Measurements from ENCODE around the gene ISOC1.

Gene ISOC1

GRCh38 chr5:129141078-129141477 lies 46.5 kb downstream of the ISOC1 start:
- H3K4me2 ChIP-seq (ENCODE audit: low read length) = no peak overlapping the region
- no peaks in the 10 kb centered on the region for H3K79me1 ChIP-seq (ENCODE audit: low read length)
- no peak overlapping the region for H4K91ac ChIP-seq (ENCODE audit: low read depth, low read length)
- no peak overlapping the region for H4K12ac ChIP-seq (ENCODE audit: low read depth, low read length)
- no peak for DNase-seq
- H3K4me1 ChIP-seq (ENCODE audit: control insufficient read depth in 1 of 2, insufficient read depth in 2 of 2, low read length in 2 of 2) = no peaks in the 10 kb centered on the region
- H3K4me3 ChIP-seq (ENCODE audit: low read depth, low read length) = no peak overlapping the region
- no peak overlapping the region for H3K27ac ChIP-seq (ENCODE audit: low read depth, low read length)
- WGBS (ENCODE audit: extremely low coverage, insufficient coverage, insufficient read length) = no CpG with 5 or more reads among the region's 4 CpGs
- no peak overlapping the region for H2AK5ac ChIP-seq (ENCODE audit: low read length)
- H3K9ac ChIP-seq (ENCODE audit: low read length) = no peak overlapping the region
- H3K9me3 ChIP-seq (ENCODE audit: insufficient read depth, low read depth, low read length) = no peaks in the 10 kb centered on the region
- H3K79me2 ChIP-seq (ENCODE audit: control insufficient read depth, insufficient read depth, low read length, poor library complexity) = no peaks in the 10 kb centered on the region
- no peaks in the 10 kb centered on the region for H3K36me3 ChIP-seq (ENCODE audit: control insufficient read depth in 1 of 2, insufficient read depth in 2 of 2, low read length in 2 of 2)
- H2AFZ ChIP-seq (ENCODE audit: insufficient read depth, low read length, poor library complexity) = no peak overlapping the region
- no peak overlapping the region for H3K18ac ChIP-seq (ENCODE audit: low read length)
- H4K8ac ChIP-seq (ENCODE audit: low read depth, low read length) = no peak overlapping the region
- no peak overlapping the region for H2BK120ac ChIP-seq (ENCODE audit: insufficient read depth, low read length, poor library complexity)
- H3K4ac ChIP-seq (ENCODE audit: low read depth, low read length) = no peak overlapping the region
- H2BK5ac ChIP-seq (ENCODE audit: low read depth, low read length, poor library complexity) = no peak overlapping the region
- no peaks in the 10 kb centered on the region for H3K27me3 ChIP-seq (ENCODE audit: insufficient read depth, low read length)
- H2BK12ac ChIP-seq (ENCODE audit: low read length) = no peak overlapping the region
- H3K23ac ChIP-seq (ENCODE audit: low read length) = no peak overlapping the region
- H3K14ac ChIP-seq (ENCODE audit: low read length) = no peak overlapping the region

DNA sequence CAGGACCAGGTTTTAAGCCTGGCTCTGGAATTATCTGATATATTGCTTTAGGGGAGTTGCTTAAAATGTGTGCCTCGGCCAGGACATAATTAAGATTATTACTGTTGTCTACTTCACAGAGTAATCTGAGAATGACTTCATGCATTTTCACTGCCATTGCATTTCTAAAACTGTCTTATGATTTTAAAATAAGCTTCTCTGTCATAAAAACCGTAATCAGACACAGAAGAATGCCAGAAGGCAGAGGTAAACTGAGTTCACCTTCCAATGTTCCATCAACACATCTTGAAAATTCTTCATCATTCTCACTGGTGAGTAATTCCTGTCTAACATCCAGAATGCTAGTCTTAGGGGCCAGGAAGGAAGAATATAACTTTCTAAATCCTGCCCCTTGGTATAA lies 47.1 kb downstream of the ISOC1 start:
- Histone ChIP-seq H3K79me1 (ENCODE audit: low read length) (no peaks in the 10 kb centered on the region), H2AFZ (ENCODE audit: insufficient read depth, low read length, poor library complexity) (no peak overlapping the region), H3K4me3 (ENCODE audit: low read depth, low read length) (no peak overlapping the region), H3K9ac (ENCODE audit: low read length) (no peak overlapping the region), H3K18ac (ENCODE audit: low read length) (no peak overlapping the region), H4K91ac (ENCODE audit: low read depth, low read length) (no peak overlapping the region), H2AK5ac (ENCODE audit: low read length) (no peak overlapping the region), H3K4me1 (ENCODE audit: control insufficient read depth in 1 of 2, insufficient read depth in 2 of 2, low read length in 2 of 2) (no peaks in the 10 kb centered on the region), H3K4me2 (ENCODE audit: low read length) (no peak overlapping the region), H3K27ac (ENCODE audit: low read depth, low read length) (no peak overlapping the region), H3K9me3 (ENCODE audit: insufficient read depth, low read depth, low read length) (no peaks in the 10 kb centered on the region), H3K4ac (ENCODE audit: low read depth, low read length) (no peak overlapping the region), H3K79me2 (ENCODE audit: control insufficient read depth, insufficient read depth, low read length, poor library complexity) (no peaks in the 10 kb centered on the region), H4K8ac (ENCODE audit: low read depth, low read length) (no peak overlapping the region), H3K23ac (ENCODE audit: low read length) (no peak overlapping the region), H2BK5ac (ENCODE audit: low read depth, low read length, poor library complexity) (no peak overlapping the region), H3K36me3 (ENCODE audit: control insufficient read depth in 1 of 2, insufficient read depth in 2 of 2, low read length in 2 of 2) (no peaks in the 10 kb centered on the region), H4K12ac (ENCODE audit: low read depth, low read length) (no peak overlapping the region), H2BK12ac (ENCODE audit: low read length) (no peak overlapping the region), H3K27me3 (ENCODE audit: insufficient read depth, low read length) (no peaks in the 10 kb centered on the region), H2BK120ac (ENCODE audit: insufficient read depth, low read length, poor library complexity) (no peak overlapping the region), H3K14ac (ENCODE audit: low read length) (no peak overlapping the region)
- WGBS (ENCODE audit: extremely low coverage, insufficient coverage, insufficient read length) = no CpG with 5 or more reads among the region's 2 CpGs
- DNase-seq = no peak

- H2BK5ac ChIP-seq (ENCODE audit: low read depth, low read length, poor library complexity) = no peak overlapping the region
- H2AFZ ChIP-seq (ENCODE audit: insufficient read depth, low read length, poor library complexity) = no peak overlapping the region
- H2BK12ac ChIP-seq (ENCODE audit: low read length) = no peak overlapping the region
- no peak overlapping the region for H3K27ac ChIP-seq (ENCODE audit: low read depth, low read length)
- no peaks in the 10 kb centered on the region for H3K79me2 ChIP-seq (ENCODE audit: control insufficient read depth, insufficient read depth, low read length, poor library complexity)
- no peak overlapping the region for H3K4me2 ChIP-seq (ENCODE audit: low read length)
- H3K4me3 ChIP-seq (ENCODE audit: low read depth, low read length) = no peak overlapping the region
- no peaks in the 10 kb centered on the region for H3K4me1 ChIP-seq (ENCODE audit: control insufficient read depth in 1 of 2, insufficient read depth in 2 of 2, low read length in 2 of 2)
- H3K9me3 ChIP-seq (ENCODE audit: insufficient read depth, low read depth, low read length) = no peaks in the 10 kb centered on the region
- no peak overlapping the region for H3K23ac ChIP-seq (ENCODE audit: low read length)
- no peak overlapping the region for H2BK120ac ChIP-seq (ENCODE audit: insufficient read depth, low read length, poor library complexity)
- no peak overlapping the region for H3K18ac ChIP-seq (ENCODE audit: low read length)
- no peak overlapping the region for H3K14ac ChIP-seq (ENCODE audit: low read length)
- H4K12ac ChIP-seq (ENCODE audit: low read depth, low read length) = no peak overlapping the region
- H3K79me1 ChIP-seq (ENCODE audit: low read length) = no peaks in the 10 kb centered on the region
- no peak overlapping the region for H3K4ac ChIP-seq (ENCODE audit: low read depth, low read length)
- H4K91ac ChIP-seq (ENCODE audit: low read depth, low read length) = no peak overlapping the region
- H3K9ac ChIP-seq (ENCODE audit: low read length) = no peak overlapping the region
- H3K36me3 ChIP-seq (ENCODE audit: control insufficient read depth in 1 of 2, insufficient read depth in 2 of 2, low read length in 2 of 2) = no peaks in the 10 kb centered on the region
- H2AK5ac ChIP-seq (ENCODE audit: low read length) = no peak overlapping the region
- no peak overlapping the region for H4K8ac ChIP-seq (ENCODE audit: low read depth, low read length)
- DNase-seq = no peak
- H3K27me3 ChIP-seq (ENCODE audit: insufficient read depth, low read length) = no peaks in the 10 kb centered on the region
- WGBS (ENCODE audit: extremely low coverage, insufficient coverage, insufficient read length) = no CpG with 5 or more reads among the region's 3 CpGs
Observed at GRCh38 chr5:129155876-129156275, 61.3 kb downstream of the ISOC1 start.

GRCh38 chr5:129161830-129162229 lies 67.3 kb downstream of the ISOC1 start:
- Histone ChIP-seq H3K79me2 (ENCODE audit: control insufficient read depth, insufficient read depth, low read length, poor library complexity) (no peaks in the 10 kb centered on the region), H3K4me3 (ENCODE audit: low read depth, low read length) (no peak overlapping the region)

More at GRCh38 chr5:129161830-129162229, 67.3 kb downstream of the ISOC1 start:
- Histone ChIP-seq H3K27me3 (ENCODE audit: insufficient read depth, low read length) (no peaks in the 10 kb centered on the region), H3K27ac (ENCODE audit: low read depth, low read length) (no peak overlapping the region), H2BK120ac (ENCODE audit: insufficient read depth, low read length, poor library complexity) (no peak overlapping the region), H3K9ac (ENCODE audit: low read length) (no peak overlapping the region), H3K4me1 (ENCODE audit: control insufficient read depth in 1 of 2, insufficient read depth in 2 of 2, low read length in 2 of 2) (no peaks in the 10 kb centered on the region), H4K12ac (ENCODE audit: low read depth, low read length) (no peak overlapping the region), H3K36me3 (ENCODE audit: control insufficient read depth in 1 of 2, insufficient read depth in 2 of 2, low read length in 2 of 2) (no peaks in the 10 kb centered on the region), H3K9me3 (ENCODE audit: insufficient read depth, low read depth, low read length) (peaks cover 2% of the 10 kb centered on the region), H3K23ac (ENCODE audit: low read length) (no peak overlapping the region), H4K8ac (ENCODE audit: low read depth, low read length) (no peak overlapping the region), H2AFZ (ENCODE audit: insufficient read depth, low read length, poor library complexity) (no peak overlapping the region), H3K18ac (ENCODE audit: low read length) (no peak overlapping the region), H3K4me2 (ENCODE audit: low read length) (no peak overlapping the region), H2BK12ac (ENCODE audit: low read length) (no peak overlapping the region), H2BK5ac (ENCODE audit: low read depth, low read length, poor library complexity) (no peak overlapping the region), H3K4ac (ENCODE audit: low read depth, low read length) (no peak overlapping the region), H2AK5ac (ENCODE audit: low read length) (no peak overlapping the region), H4K91ac (ENCODE audit: low read depth, low read length) (no peak overlapping the region), H3K79me1 (ENCODE audit: low read length) (no peaks in the 10 kb centered on the region), H3K14ac (ENCODE audit: low read length) (no peak overlapping the region)
- DNase-seq = no peak
